ENCODE measurements around the gene BCL11B.

Gene BCL11B

DNA sequence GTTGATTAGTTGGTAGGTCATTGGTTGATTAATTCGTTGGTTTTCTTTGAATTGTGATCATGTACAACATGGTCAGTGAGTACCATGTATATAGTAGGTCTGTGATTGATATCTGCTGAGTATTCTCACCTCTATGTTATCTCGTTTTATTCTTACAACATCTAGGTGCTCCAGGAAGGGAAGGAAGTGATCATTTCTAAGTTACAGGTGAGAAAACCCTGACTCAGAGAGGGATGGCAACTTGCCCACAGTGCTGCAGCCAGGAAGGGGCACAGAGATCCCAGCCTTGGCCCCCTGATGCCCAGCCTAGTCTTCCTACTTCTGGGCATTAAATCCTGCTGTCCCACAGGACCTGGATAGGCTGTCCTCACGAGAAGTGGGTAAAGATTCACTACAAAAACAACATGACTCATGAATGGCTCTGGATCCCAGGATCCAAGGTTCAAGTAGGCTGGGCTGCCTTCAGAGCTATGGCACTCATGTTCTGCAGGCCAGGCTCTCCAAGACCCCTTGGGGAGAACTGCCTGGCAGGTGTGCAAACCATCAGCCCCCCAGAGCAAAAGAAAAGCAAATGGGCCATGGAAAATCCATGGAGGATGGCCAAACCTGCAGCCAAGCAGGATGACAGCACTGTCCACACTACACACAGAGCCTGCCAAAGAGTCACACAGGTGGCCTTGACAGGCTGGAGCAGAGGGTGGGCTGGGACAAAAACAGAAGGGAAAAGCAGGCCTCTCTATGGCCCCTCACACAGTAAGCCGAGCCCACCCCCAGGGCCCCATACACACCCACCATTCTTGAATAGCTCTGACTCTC, 146.2 kb downstream of the BCL11B start:
- Mint-ChIP-seq H3K36me3 (no peaks in the 10 kb centered on the region), H3K9me3 (peaks cover 11% of the 10 kb centered on the region), H3K27me3 (no peaks in the 10 kb centered on the region), H3K4me3 (no peak overlapping the region), H3K4me1 (no peaks in the 10 kb centered on the region), H3K27ac (no peak overlapping the region)
- ATAC-seq = no peak

DNA sequence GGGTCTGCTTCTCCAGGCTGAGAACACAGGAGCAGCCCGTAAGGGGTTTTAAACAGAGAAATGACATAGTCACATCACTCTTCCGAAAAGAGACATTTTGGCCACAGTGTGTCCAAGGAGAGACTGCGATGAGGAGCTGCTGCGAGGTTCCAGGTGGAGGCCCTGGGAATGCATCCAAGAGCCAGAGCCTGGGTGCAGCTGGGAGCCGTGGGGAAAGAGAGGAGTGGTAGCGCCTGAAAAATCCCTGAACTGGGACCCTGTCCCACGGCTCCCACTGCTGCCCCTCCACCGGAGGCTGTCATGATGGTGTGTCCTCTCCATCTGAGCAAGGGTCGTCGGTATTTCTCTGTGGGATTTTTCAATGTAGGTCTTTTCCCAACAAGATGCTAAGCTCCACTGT, 146.9 kb downstream of the BCL11B start:
- Mint-ChIP-seq H3K27ac (no peak overlapping the region), H3K4me1 (no peaks in the 10 kb centered on the region), H3K27me3 (no peaks in the 10 kb centered on the region), H3K36me3 (no peaks in the 10 kb centered on the region), H3K9me3 (peaks cover 11% of the 10 kb centered on the region), H3K4me3 (no peak overlapping the region)
- ATAC-seq = no peak

DNA sequence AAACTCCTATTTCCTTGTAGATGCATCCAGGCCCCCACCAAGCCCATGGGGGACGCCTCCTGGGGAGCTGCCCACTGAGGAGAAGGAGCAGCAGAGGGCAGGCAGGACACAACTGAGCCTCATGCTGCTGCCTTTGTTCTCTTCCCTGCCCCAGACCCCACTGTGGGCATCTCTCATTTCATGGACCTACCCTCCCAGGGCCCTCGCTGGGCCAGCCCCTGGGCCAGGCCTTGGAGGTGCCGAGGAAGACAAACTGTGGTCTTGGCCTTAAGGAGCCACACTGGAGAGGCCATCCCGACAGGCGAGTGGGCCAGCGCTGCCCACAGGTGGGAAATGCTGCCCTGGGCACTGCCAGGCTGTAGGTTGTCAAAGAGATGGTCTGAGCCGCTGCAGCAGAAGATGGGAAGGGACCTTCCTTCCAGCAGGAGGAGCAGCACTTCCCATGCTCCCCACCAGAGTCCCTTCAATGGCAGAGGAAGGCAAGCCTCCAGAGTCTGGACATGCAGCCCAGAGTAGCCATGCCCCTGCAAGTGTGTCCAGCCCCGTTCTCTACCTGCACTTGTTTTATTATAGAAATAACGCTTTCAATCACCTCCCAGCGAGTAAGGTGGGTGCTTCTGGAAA, 147.4 kb downstream of the BCL11B start:
- H3K27me3 Mint-ChIP-seq = no peaks in the 10 kb centered on the region
- peaks cover 11% of the 10 kb centered on the region for H3K9me3 Mint-ChIP-seq
- no peak for ATAC-seq
- no peaks in the 10 kb centered on the region for H3K36me3 Mint-ChIP-seq
- H3K27ac Mint-ChIP-seq = no peak overlapping the region
- H3K4me1 Mint-ChIP-seq = no peaks in the 10 kb centered on the region
- no peak overlapping the region for H3K4me3 Mint-ChIP-seq

- no peak overlapping the region for H3K27ac Mint-ChIP-seq
- H3K36me3 Mint-ChIP-seq = no peaks in the 10 kb centered on the region
- ATAC-seq = no peak
- H3K9me3 Mint-ChIP-seq = peaks cover 11% of the 10 kb centered on the region
- no peaks in the 10 kb centered on the region for H3K4me1 Mint-ChIP-seq
- H3K27me3 Mint-ChIP-seq = peaks cover 7% of the 10 kb centered on the region
- H3K4me3 Mint-ChIP-seq = no peak overlapping the region
These were observed 148.7 kb downstream of the BCL11B start for GRCh38 chr14:99123208-99123870.

DNA sequence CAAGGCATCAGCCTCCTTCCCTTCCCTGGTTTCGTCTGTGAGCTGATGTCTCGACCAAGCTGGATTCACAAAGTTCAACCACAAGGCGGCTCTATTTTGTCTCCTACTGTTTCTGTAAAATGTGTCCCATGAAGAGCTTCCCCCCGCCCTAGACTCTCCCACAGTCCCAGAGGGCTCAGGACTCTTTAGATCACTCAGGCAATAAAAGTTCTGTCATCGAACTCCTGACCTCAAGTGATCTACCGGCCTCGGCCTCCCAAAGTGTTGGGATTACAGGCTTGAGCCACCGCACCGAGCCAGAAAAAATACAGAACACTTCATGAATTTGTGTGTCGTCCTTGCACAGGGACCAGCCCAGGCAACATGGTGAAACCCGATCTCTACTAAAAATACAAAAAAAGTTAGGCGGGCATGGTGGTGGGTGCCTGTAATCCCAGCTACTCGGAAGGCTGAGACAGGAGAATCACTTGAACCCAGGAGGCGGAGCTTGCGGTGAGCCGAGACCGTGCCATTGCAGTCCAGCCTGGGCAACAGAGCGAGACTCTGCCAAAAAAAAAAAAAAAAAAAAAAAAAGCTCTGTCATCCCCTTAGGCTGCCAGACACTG, 149.4 kb downstream of the BCL11B start:
- Mint-ChIP-seq H3K4me3 (no peak overlapping the region), H3K27ac (no peak overlapping the region), H3K4me1 (no peaks in the 10 kb centered on the region), H3K9me3 (peaks cover 6% of the 10 kb centered on the region), H3K27me3 (peaks cover 7% of the 10 kb centered on the region), H3K36me3 (no peaks in the 10 kb centered on the region)
- no peak for ATAC-seq

GRCh38 chr14:99121319-99121875, 150.6 kb downstream of the BCL11B start:
- Mint-ChIP-seq H3K4me1 (no peaks in the 10 kb centered on the region), H3K36me3 (no peaks in the 10 kb centered on the region), H3K9me3 (peaks cover 6% of the 10 kb centered on the region), H3K27ac (no peak overlapping the region), H3K27me3 (peaks cover 7% of the 10 kb centered on the region), H3K4me3 (no peak overlapping the region)
- no peak for ATAC-seq

DNA sequence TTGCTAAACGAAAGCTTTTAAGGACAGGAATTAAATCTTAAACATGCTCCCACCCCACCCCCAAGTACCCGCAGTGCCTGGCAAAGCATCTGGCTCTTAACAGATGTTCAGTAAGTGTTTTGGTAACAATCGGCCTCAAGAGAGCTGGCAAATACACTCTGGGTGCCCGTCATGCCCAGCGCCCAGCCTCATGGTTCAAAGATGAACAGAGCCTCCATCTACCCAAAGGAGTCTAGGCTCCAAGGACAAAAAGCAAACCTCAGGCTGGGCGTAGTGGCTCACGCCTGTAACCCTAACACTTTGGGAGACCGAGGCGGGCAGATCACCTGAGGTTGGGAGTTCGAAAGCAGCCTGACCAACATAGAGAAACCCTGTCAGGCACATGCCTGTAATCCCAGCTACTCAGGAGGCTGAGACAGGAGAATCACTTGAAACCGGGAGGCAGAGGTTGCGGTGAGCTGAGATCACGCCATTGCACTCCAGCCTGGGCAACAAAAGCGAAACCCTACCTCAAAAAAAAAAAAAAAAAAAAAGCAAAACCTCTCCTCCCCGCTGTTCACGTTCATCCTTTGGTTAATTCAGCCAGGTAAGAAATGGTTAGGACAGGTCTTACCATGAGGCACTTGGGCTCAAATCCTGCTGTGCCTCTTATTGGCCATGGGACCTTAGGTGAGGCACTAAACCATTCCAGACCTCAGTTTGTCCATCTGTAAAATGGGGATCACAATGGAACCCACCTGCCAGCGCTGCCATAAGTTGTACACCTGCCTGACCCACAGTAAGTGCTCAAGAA, 151.3 kb downstream of the BCL11B start:
- peaks cover 7% of the 10 kb centered on the region for H3K27me3 Mint-ChIP-seq
- H3K36me3 Mint-ChIP-seq = no peaks in the 10 kb centered on the region
- H3K4me3 Mint-ChIP-seq = no peak overlapping the region
- ATAC-seq = no peak
- peaks cover 6% of the 10 kb centered on the region for H3K9me3 Mint-ChIP-seq
- no peak overlapping the region for H3K27ac Mint-ChIP-seq
- H3K4me1 Mint-ChIP-seq = no peaks in the 10 kb centered on the region

DNA sequence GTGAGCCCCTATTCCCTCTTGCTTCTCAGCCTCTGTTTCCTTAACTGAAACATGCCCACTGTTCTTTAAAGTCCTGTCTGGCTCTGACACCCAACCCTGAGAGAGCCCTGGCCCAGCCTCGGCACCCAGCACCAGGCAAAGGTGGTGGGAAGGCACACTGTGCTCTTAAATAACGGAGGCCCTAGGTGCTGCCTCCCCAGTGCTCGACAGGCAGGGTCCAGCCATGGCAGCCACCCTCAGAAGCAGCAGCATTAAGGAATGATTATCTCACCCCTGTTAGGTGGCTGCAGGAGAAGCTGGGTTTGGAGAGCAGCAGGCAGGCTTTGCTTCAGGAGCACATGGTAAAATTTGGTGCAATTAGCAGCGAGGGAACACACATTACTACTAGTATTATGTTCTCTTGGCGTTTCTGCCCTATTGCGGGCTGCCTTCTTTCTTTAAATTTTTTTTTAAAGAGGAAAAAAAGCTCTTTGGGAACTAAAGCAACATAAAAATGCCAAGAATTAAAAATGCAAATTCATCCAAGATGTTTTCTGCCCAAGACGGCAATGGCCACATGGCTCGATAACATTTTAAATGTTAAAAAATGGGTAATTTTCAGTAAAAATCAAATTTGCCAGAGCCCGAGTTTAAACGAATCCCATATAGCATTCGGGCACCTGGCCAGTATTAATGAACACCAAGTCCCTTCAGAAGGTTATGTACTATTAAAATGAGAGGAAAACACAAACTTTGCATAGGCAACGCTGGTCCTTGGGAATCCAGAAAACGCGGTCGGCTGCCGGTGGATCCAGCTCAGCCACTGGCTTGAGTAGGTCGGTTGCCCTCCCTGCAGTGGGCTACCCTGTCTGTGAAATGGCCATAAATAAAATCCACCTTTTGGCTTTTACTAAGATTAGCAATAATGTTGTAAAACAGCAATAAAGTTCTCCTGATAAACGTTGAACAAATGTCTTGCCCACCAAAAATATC, 152.2 kb downstream of the BCL11B start:
- Mint-ChIP-seq H3K4me1 (no peaks in the 10 kb centered on the region), H3K9me3 (peaks cover 6% of the 10 kb centered on the region), H3K27ac (no peak overlapping the region), H3K27me3 (peaks cover 7% of the 10 kb centered on the region), H3K36me3 (no peaks in the 10 kb centered on the region), H3K4me3 (no peak overlapping the region)
- ATAC-seq = no peak

Measured in stimulated activated memory B cell treated with anti-CD40 and anti-IgM and Interleukin-4, amounts not matched to agents 10 μg/mL and 1 μg/mL and 100 μg/mL, for 72 hours (primary cell).